GM12878 (cell line): ENCODE results near the gene EMP2. TPM values are rescaled to one million over a fixed set of nuclear protein-coding genes. Genes with fewer than 3 reads are reported as not detected.
A peak's percentile ranks its signal among the peaks of the same experiment; 100 is the strongest.

Source experiments
- ATAC-seq: fragments of 200-7000 bp; cut with Tn5 transposase; 3 replicates; pipeline ENCODE4 v1.9.1; 2020; ENCODE audit warnings: mild to moderate bottlenecking, moderate library complexity
- BruUV-seq: library from RNA; stranded (reverse); fragments of 400-500 nt; replicated peaks from 2 replicates; lab custom pipeline; 2021; lab: Mats Ljungman, UMichigan
- CTCF ChIA-PET: fragments of 300-600 bp; sonication (Branson Sonifier 250); formaldehyde crosslinking; extraction: SDS; loops from one replicate; lab custom pipeline; 2021; ENCODE audit warnings: inconsistent platforms; lab: Yijun Ruan, JAX
- POLR2A ChIA-PET: fragments of 350-600 bp; formaldehyde crosslinking; extraction: SDS; loops from one replicate; lab custom pipeline; 2021; ENCODE audit warnings: inconsistent platforms; lab: Charles Lee
- RAD21 ChIA-PET: fragments of 300-600 bp; sonication (Branson Sonifier 250); formaldehyde crosslinking; loops from one replicate; lab custom pipeline; 2023; ENCODE audit warnings: antibody characterized with exemption; ENCODE audit not compliant: unreplicated experiment; lab: Charles Lee
- SMC1A ChIA-PET: fragments of 300-600 bp; sonication (Branson Sonifier 250); formaldehyde crosslinking; loops from one replicate; lab custom pipeline; 2023; ENCODE audit not compliant: unreplicated experiment, uncharacterized antibody; lab: Charles Lee
- DNase-seq: peaks from one replicate; pipeline ENCODE4 v3.0.0-alpha.2; 2011; ENCODE audit warnings: low read depth, low spot score
- FAIRE-seq: peaks from 3 replicates; lab custom pipeline; 2011; peaks lifted over from hg19 to GRCh38; lab: Jason Lieb, UNC
- H2AFZ ChIP-seq: 2 replicates; pipeline ENCODE4 v1.6.0; 2011; ENCODE audit warnings: low read depth, low read length, control low read depth; ENCODE audit not compliant: control insufficient read depth
- H3K27ac ChIP-seq: 2 replicates; pipeline ENCODE4 v1.5.1; 2011; ENCODE audit warnings: control low read depth; ENCODE audit not compliant: control insufficient read depth, insufficient read depth
- H3K27me3 ChIP-seq, 2 experiments: replicated peaks in 1 of 2; 2 replicates each; pipeline versions ENCODE4 v1.6.0 to v1.6.1; 2011; ENCODE audit warnings: low read length in 1 of 2; ENCODE audit not compliant: control insufficient read depth in 2 of 2, insufficient read depth in 2 of 2
- H3K36me3 ChIP-seq, 2 experiments: 2 replicates each; pipeline ENCODE4 v1.5.1; 2011; ENCODE audit warnings: low read length in 1 of 2; ENCODE audit not compliant: control insufficient read depth in 2 of 2, insufficient read depth in 2 of 2
- H3K4me1 ChIP-seq: 2 replicates; pipeline ENCODE4 v1.6.1; 2011; ENCODE audit warnings: mild to moderate bottlenecking, low read length, moderate library complexity, mixed read lengths; ENCODE audit not compliant: control insufficient read depth, insufficient read depth
- H3K4me2 ChIP-seq: 2 replicates; pipeline ENCODE4 v1.6.0; 2011; ENCODE audit warnings: control low read depth; ENCODE audit not compliant: control insufficient read depth, insufficient read depth
- H3K4me3 ChIP-seq: fragments of 200-600 bp; sonication (generic); 2 replicates; pipeline ENCODE4 v1.5.1; 2016
- H3K79me2 ChIP-seq: 2 replicates; pipeline ENCODE4 v1.6.0; 2011; ENCODE audit warnings: low read length; ENCODE audit not compliant: control insufficient read depth, insufficient read depth
- H3K9ac ChIP-seq: 2 replicates; pipeline ENCODE4 v1.8.0; 2011; ENCODE audit warnings: low read length, control low read depth, mixed read lengths; ENCODE audit not compliant: control insufficient read depth, insufficient read depth
- H3K9me3 ChIP-seq: replicated peaks from 3 replicates; pipeline ENCODE4 v1.5.1; 2011; ENCODE audit warnings: mild to moderate bottlenecking, low read length; ENCODE audit not compliant: control insufficient read depth, insufficient read depth
- H4K20me1 ChIP-seq: 2 replicates; pipeline ENCODE4 v1.6.0; 2011; ENCODE audit not compliant: control insufficient read depth, insufficient read depth
- CREB1 ChIP-seq: IDR thresholded peaks from 2 replicates; pipeline ENCODE4 v1.6.1; 2012; ENCODE audit warnings: low read depth, mild to moderate bottlenecking, inconsistent platforms
- FOXK2 ChIP-seq: fragments of 450-650 bp; IDR thresholded peaks from 2 replicates; pipeline ENCODE4 v1.6.1; 2017; ENCODE audit warnings: mild to moderate bottlenecking, moderate library complexity
- LARP7 ChIP-seq: fragments of 450-650 bp; IDR thresholded peaks from 2 replicates; pipeline ENCODE4 v1.6.1; 2017; ENCODE audit warnings: mild to moderate bottlenecking
- MTA3 ChIP-seq: IDR thresholded peaks from 2 replicates; pipeline ENCODE4 v1.6.1; 2012; ENCODE audit warnings: low read length, inconsistent platforms, borderline replicate concordance
- NR2C1 ChIP-seq: fragments of 450-650 bp; IDR thresholded peaks from 2 replicates; pipeline ENCODE4 v1.6.1; 2017; ENCODE audit warnings: antibody characterized with exemption, mild to moderate bottlenecking, moderate library complexity
- PAX5 ChIP-seq: IDR thresholded peaks from 2 replicates; pipeline ENCODE4 v1.6.1; 2011; ENCODE audit warnings: low read depth, low read length, borderline replicate concordance
- RELA ChIP-seq: fragments of 450-650 bp; IDR thresholded peaks from 2 replicates; pipeline ENCODE4 v1.8.0; 2014; ENCODE audit warnings: borderline replicate concordance; ENCODE audit not compliant: partially characterized antibody
- SIN3A ChIP-seq: IDR thresholded peaks from 2 replicates; pipeline ENCODE4 v1.6.1; 2012; ENCODE audit warnings: low read depth, low read length, improper control_type of control experiment
- SREBF1 ChIP-seq: IDR thresholded peaks from 2 replicates; pipeline ENCODE4 v1.6.1; 2012; ENCODE audit warnings: mild to moderate bottlenecking, low read length
- ZBTB33 ChIP-seq: fragments of 450-650 bp; IDR thresholded peaks from 2 replicates; pipeline ENCODE4 v1.6.1; 2017; ENCODE audit warnings: mild to moderate bottlenecking
- ZNF622 ChIP-seq: fragments of 450-650 bp; IDR thresholded peaks from 2 replicates; pipeline ENCODE4 v1.6.1; 2017; ENCODE audit warnings: mild to moderate bottlenecking, inconsistent platforms
- WGBS: methylation state at CpG from one replicate; pipeline ENCODE4 v1.1.6; 2016; ENCODE audit warnings: low lambda C conversion rate; ENCODE audit not compliant: insufficient replicate concordance, insufficient coverage; ENCODE audit errors: missing lambda C conversion rate; 5-methylcytosine and 5-hydroxymethylcytosine counted together
- in situ Hi-C: fragments of 300-500 bp; cut with MboI; formaldehyde crosslinking; loops from 9 replicates; pipeline ENCODE4 v1.14.3; 2018; ENCODE audit warnings: mixed read lengths
- intact Hi-C: fragments of 100-400 bp; cut with micrococcal nuclease; formaldehyde crosslinking; loops from one replicate; pipeline ENCODE4 v1.14.2; 2022; ENCODE audit not compliant: unreplicated experiment
- polyA plus RNA-seq, 11 experiments: library from polyadenylated mRNA; depleted of rRNA in 4 of 11; unstranded in 6 of 11; stranded (reverse) in 5 of 11; fragments of >200 nt; fragmentation: Nextera tagmentation in 4 of 11; fragmentation: Illumina TruSeq in 1 of 11; extraction: Ambion mirVana in 4 of 11; extraction: Trizol in 1 of 11; gene quantifications; 1 replicate in 1 of 11; 2 replicates in 10 of 11; pipeline versions ENCODE4 v1.2.1 to v1.2.3, GENCODE V29; 2011 to 2016; ENCODE audit warnings: inconsistent platforms in 2 of 11, missing spikeins in 2 of 11, low read depth in 1 of 11
- total RNA-seq, 4 experiments: library from RNA; depleted of rRNA in 3 of 4; stranded (reverse); fragments of >200 nt in 3 of 4; fragmentation: Illumina TruSeq in 1 of 4; extraction: Trizol in 1 of 4; gene quantifications; 2 replicates each; pipeline versions ENCODE4 v1.2.1 to v1.2.3, GENCODE V29; 2013 to 2021

EMP2 gene
- total and polyA plus RNA-seq, 10 of the 15 experiments (the other 5 are each of a cell fraction or from before 2014, with no cell fraction given), result 0.41 to 10.4 (median 3.8) TPM

GRCh38 chr16:10518479-10519041 lies 61.8 kb downstream of the EMP2 start:
- no TSS peak for BruUV-seq
- H3K9ac ChIP-seq, result no peak overlapping the region
- DNase-seq (no peak), FAIRE-seq (no peak), ATAC-seq (no peak)
- ChIA-PET POLR2A (no interaction called here), SMC1A (interaction anchor here (1.0 to 1.2 kb wide), 2 partner anchors 34 to 219 kb away, joined by 3 read pairs; no protein-coding TSS in a partner anchor), CTCF (interaction anchor here (5.7 kb wide), 1 partner anchor 217 kb away, joined by 191 read pairs; no protein-coding TSS in a partner anchor), RAD21 (interaction anchor here (5.5 kb wide), 1 partner anchor 218 kb away, joined by 85 read pairs; no protein-coding TSS in a partner anchor)
- in situ Hi-C loops, result no loop called here
- intact Hi-C loops, result no loop called here
- H3K4me3 ChIP-seq, result no peak overlapping the region
- H2AFZ ChIP-seq, result no peak overlapping the region
- no peaks in the 10 kb centered on the region; the same call in 2 of the 3 replicates for H3K9me3 ChIP-seq
- H3K36me3 ChIP-seq, result no peaks in the 10 kb centered on the region
- no peak overlapping the region for H3K27ac ChIP-seq
- peaks cover 5% of the 10 kb centered on the region for H3K4me1 ChIP-seq
- no peak overlapping the region for H3K4me2 ChIP-seq
- no peak for TF ChIP-seq ZNF622
- TF ChIP-seq MTA3, result no peak
- TF ChIP-seq LARP7, result no peak
- 0 out of 2 replicates have a peak, but pooled peaks have one; percentile 19 for TF ChIP-seq FOXK2
- TF ChIP-seq RELA, result no peak
- no peaks in the 10 kb centered on the region for H4K20me1 ChIP-seq
- 72% methylated on average over 7 of the region's 7 CpGs for WGBS
- no peaks in the 10 kb centered on the region for H3K79me2 ChIP-seq
- H3K27me3 ChIP-seq, result no peaks in the 10 kb centered on the region

GRCh38 chr16:10517868-10518267 lies 62.5 kb downstream of the EMP2 start:
- no TSS peak for BruUV-seq
- no peak for FAIRE-seq
- SMC1A ChIA-PET, result interaction anchor here (1.0 to 1.2 kb wide), 2 partner anchors 35 to 219 kb away, joined by 3 read pairs; no protein-coding TSS in a partner anchor

More at GRCh38 chr16:10517868-10518267, 62.5 kb downstream of the EMP2 start:
- DNase-seq, result no peak
- Histone ChIP-seq H3K4me1 (peaks cover 5% of the 10 kb centered on the region), H2AFZ (no peak overlapping the region), H3K79me2 (no peaks in the 10 kb centered on the region), H3K27ac (no peak overlapping the region), H4K20me1 (no peaks in the 10 kb centered on the region), H3K4me2 (no peak overlapping the region), H3K27me3 (no peaks in the 10 kb centered on the region), H3K9me3 (no peaks in the 10 kb centered on the region; the same call in 2 of the 3 replicates), H3K9ac (no peak overlapping the region), H3K36me3 (no peaks in the 10 kb centered on the region), H3K4me3 (no peak overlapping the region)
- ChIA-PET POLR2A (no interaction called here), RAD21 (interaction anchor here (0.9 to 5.5 kb wide), 2 partner anchors 219 to 226 kb away, joined by 3 to 85 read pairs; partner anchors contain the start of gene NUBP1), CTCF (interaction anchor here (2.0 to 5.7 kb wide), 2 partner anchors 217 to 401 kb away, joined by 5 to 191 read pairs; no protein-coding TSS in a partner anchor)
- ATAC-seq, result no peak
- 58% methylated on average over 5 of the region's 5 CpGs for WGBS
- intact Hi-C loops, result no loop called here
- in situ Hi-C loops, result no loop called here
- no peak for TF ChIP-seq SIN3A
- no peak for TF ChIP-seq NR2C1
- TF ChIP-seq SREBF1, result no peak
- no peak for TF ChIP-seq PAX5
- no peak for TF ChIP-seq ZBTB33
- no peak for TF ChIP-seq CREB1
